CD4-positive, CD25-positive, alpha-beta regulatory T cell (primary cell): ENCODE data around the gene PDSS2. TPM values are rescaled to one million over a fixed set of nuclear protein-coding genes. Genes with fewer than 3 reads are reported as not detected.

Source experiments
- ATAC-seq, 2 donors: fragments of 150-1000 bp; cut with Tn5 transposase; one replicate each; pipeline ENCODE4 v1.10.0; 2021; ENCODE audit warnings: low read depth in 2 of 2, moderate number of reproducible peaks in 2 of 2, moderate library complexity in 1 of 2
- DNase-seq, 3 donors: peaks; one replicate each; pipeline versions ENCODE4 v3.0.0 to v3.0.0-alpha.2; 2012 to 2022; ENCODE audit warnings: mixed read lengths in 1 of 3
- H3K27ac ChIP-seq: one replicate; pipeline ENCODE4 v1.7.0; 2013; ENCODE audit warnings: mild to moderate bottlenecking, low read length; ENCODE audit not compliant: insufficient read depth, poor library complexity, severe bottlenecking
- H3K27me3 ChIP-seq: one replicate; pipeline ENCODE4 v1.7.0; 2013; ENCODE audit warnings: low read length; ENCODE audit not compliant: control insufficient read depth, insufficient read depth
- H3K36me3 ChIP-seq: one replicate; pipeline ENCODE4 v1.7.0; 2013; ENCODE audit warnings: mild to moderate bottlenecking, low read length, moderate library complexity; ENCODE audit not compliant: control insufficient read depth, insufficient read depth
- H3K4me1 ChIP-seq: 2 replicates; pipeline ENCODE4 v1.7.0; 2013; ENCODE audit warnings: mild to moderate bottlenecking, low read length; ENCODE audit not compliant: insufficient read depth, control insufficient read depth, poor library complexity, severe bottlenecking
- H3K4me3 ChIP-seq: one replicate; pipeline ENCODE4 v1.7.0; 2013; ENCODE audit warnings: low read depth, mild to moderate bottlenecking, low read length, moderate library complexity
- H3K9me3 ChIP-seq, 2 experiments: 1 replicate in 1 of 2; 2 replicates in 1 of 2; pipeline ENCODE4 v1.7.0; 2013; ENCODE audit warnings: low read length in 2 of 2, mild to moderate bottlenecking in 1 of 2, moderate library complexity in 1 of 2; ENCODE audit not compliant: control insufficient read depth in 2 of 2
- H3K27ac Mint-ChIP-seq, 3 donors: one replicate each; pipeline ENCODE4 v1.8.0; 2020 to 2022; ENCODE audit warnings: mild to moderate bottlenecking in 3 of 3, mixed read lengths in 3 of 3, moderate library complexity in 2 of 3
- H3K27me3 Mint-ChIP-seq: one replicate; pipeline ENCODE4 v1.8.0; 2022; ENCODE audit warnings: mild to moderate bottlenecking, mixed read lengths
- H3K36me3 Mint-ChIP-seq: one replicate; pipeline ENCODE4 v1.8.0; 2020; ENCODE audit warnings: mixed read lengths
- H3K4me1 Mint-ChIP-seq, 4 donors: one replicate each; pipeline ENCODE4 v1.8.0; 2020 to 2022; ENCODE audit warnings: mixed read lengths in 4 of 4, mild to moderate bottlenecking in 1 of 4
- H3K4me3 Mint-ChIP-seq, 4 donors: one replicate each; pipeline ENCODE4 v1.8.0; 2020 to 2022; ENCODE audit warnings: mild to moderate bottlenecking in 4 of 4, mixed read lengths in 4 of 4, moderate library complexity in 3 of 4
- H3K9me3 Mint-ChIP-seq, 7 donors: one replicate each; pipeline ENCODE4 v1.8.0; 2020 to 2022; ENCODE audit warnings: mixed read lengths in 7 of 7, mild to moderate bottlenecking in 3 of 7, moderate library complexity in 2 of 7
- polyA plus RNA-seq, 4 donors: library from polyadenylated mRNA; unstranded; fragments of 300-500 nt; fragmentation: Illumina TruSeq; gene quantifications; one replicate each; pipeline ENCODE4 v1.2.3, GENCODE V29; 2021
- total RNA-seq: library from RNA; stranded (reverse); gene quantifications from one replicate; pipeline ENCODE4 v1.2.3, GENCODE V29; 2022

The PDSS2 gene
- total and polyA plus RNA-seq, 5 donors from 2014 or later = 11.6 to 18.8 (median 15.1) TPM

DNA sequence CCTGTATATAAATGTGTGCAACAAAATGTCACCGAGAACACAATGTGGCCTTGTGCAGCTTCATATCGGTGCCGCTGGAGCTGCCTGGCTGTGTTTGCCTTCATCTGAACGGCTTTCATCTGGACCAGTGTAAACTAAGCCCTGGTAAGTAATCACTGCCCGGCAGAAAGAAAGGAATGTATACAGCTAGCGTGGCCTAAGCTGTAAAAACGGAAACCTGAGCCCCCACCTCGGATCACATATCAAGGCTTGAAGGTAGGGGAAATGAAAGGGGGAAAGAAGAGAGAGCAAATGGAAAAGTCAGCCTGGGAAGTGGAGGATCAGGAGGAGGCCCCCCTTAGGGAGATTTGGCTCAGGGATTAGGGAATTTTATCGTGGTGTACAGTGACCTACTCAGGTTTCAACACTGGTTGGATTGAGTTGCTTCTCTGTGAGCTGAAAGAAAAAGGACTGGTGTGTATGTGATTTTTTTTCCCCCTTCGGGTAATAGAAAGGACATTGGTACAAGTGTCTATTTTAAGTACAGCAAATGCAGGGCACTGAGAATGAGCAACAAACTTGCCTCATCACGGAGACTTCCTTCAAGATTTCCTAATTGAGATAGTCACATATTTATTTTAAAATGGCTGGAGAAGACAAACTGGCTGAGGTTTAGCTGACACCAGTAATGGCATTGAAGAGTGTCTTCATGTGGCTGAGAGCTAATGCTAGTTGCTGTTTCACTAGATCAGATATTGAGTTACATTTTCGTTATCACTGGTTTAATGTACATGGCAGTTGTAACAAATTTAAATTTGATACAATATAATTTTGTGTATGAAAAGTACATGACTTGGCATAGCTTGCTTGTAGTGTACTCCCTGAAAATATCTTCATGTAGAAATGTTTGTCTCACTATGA, 34.0 kb upstream of the PDSS2 start:
- peaks cover 0 to 4% (median 0%) of the 10 kb centered on the region in 7 donors for H3K9me3 Mint-ChIP-seq
- H3K27ac Mint-ChIP-seq = no peak overlapping the region
- Histone ChIP-seq H3K9me3 (no peaks in the 10 kb centered on the region), H3K4me1 (peaks cover 23% of the 10 kb centered on the region), H3K27me3 (peaks cover 51% of the 10 kb centered on the region), H3K4me3 (no peak overlapping the region), H3K36me3 (no peaks in the 10 kb centered on the region), H3K27ac (no peak overlapping the region)
- ATAC-seq (no peak), DNase-seq (no peak)
- H3K27me3 Mint-ChIP-seq = peaks cover 8% of the 10 kb centered on the region
- H3K36me3 Mint-ChIP-seq = peaks cover 3% of the 10 kb centered on the region
- H3K4me3 Mint-ChIP-seq = no peak overlapping the region
- peaks cover 0 to 23% (median 10%) of the 10 kb centered on the region in 4 donors for H3K4me1 Mint-ChIP-seq

DNA sequence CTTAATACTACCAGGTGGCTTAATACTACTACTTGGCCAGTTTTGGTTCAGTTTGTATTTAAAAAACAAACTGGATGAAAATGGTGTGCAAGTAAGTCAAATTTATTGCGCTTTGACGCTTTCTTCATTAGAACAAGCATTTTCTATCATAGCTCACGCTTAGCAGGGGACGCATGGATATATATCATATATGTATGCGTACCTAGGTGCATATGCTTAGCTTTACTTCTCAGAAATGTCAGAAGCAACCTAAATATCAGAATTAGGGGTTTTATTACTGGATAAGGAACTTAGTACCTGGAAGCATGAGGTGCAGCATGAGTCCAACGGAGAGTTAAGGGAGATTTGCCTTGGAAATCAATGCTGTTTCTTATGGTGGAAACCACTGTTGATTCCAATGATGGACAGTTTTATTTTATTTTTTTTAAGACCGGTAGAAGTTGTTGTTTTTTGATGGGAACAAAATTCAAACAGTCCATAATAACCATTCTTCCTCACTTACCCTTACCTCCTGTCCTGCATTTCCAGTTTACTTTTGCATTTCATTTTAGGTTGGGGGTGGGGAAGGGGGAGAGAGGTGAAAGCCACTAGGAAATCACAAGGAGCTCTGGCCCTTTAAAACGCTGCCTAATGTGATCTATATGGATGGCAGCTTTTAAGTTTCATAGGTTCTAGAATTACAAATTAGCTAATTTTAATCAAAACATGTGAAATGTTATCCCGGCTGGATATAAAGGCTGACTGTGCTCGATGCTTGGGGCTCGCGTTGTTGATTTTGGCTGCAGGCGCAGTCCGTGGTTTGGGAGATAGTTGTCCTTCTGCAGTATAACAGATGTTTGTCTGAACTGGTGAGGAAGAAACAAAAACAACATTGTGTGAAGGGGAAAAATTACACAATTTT, 32.6 kb upstream of the PDSS2 start:
- Histone ChIP-seq H3K4me3 (no peak overlapping the region), H3K9me3 (no peaks in the 10 kb centered on the region), H3K27me3 (peaks cover 56% of the 10 kb centered on the region), H3K4me1 (peaks cover 28% of the 10 kb centered on the region), H3K36me3 (no peaks in the 10 kb centered on the region), H3K27ac (no peak overlapping the region)
- H3K4me3 Mint-ChIP-seq = peak overlapping the region in 3 of 4 donors; percentile 69 to 86 (median 73)
- H3K27me3 Mint-ChIP-seq = peaks cover 22% of the 10 kb centered on the region
- ATAC-seq (no peak), DNase-seq (no peak)
- H3K27ac Mint-ChIP-seq = no peak overlapping the region
- H3K4me1 Mint-ChIP-seq = peaks cover 0 to 30% (median 12%) of the 10 kb centered on the region in 4 donors
- peaks cover 3% of the 10 kb centered on the region for H3K36me3 Mint-ChIP-seq
- H3K9me3 Mint-ChIP-seq = peaks cover 0 to 6% (median 0%) of the 10 kb centered on the region in 7 donors

- no peak overlapping the region for H3K27ac Mint-ChIP-seq
- peaks cover 59% of the 10 kb centered on the region for H3K27me3 ChIP-seq
Observed at GRCh38 chr6:107491138-107491609, 31.8 kb upstream of the PDSS2 start.

GRCh38 chr6:107490566-107491137, 31.3 kb upstream of the PDSS2 start:
- Histone ChIP-seq H3K27me3 (peaks cover 61% of the 10 kb centered on the region), H3K4me1 (peaks cover 28% of the 10 kb centered on the region), H3K9me3 (no peaks in the 10 kb centered on the region), H3K27ac (no peak overlapping the region), H3K36me3 (no peaks in the 10 kb centered on the region), H3K4me3 (peak overlapping the region; percentile 41)
- DNase-seq = no peak
- Mint-ChIP-seq H3K27ac (no peak overlapping the region), H3K9me3 (peaks cover 0 to 7% (median 0%) of the 10 kb centered on the region in 7 donors), H3K27me3 (peaks cover 34% of the 10 kb centered on the region), H3K36me3 (peaks cover 3% of the 10 kb centered on the region), H3K4me1 (peaks cover 0 to 30% (median 12%) of the 10 kb centered on the region in 4 donors), H3K4me3 (peak overlapping the region; percentile 43 to 86 (median 84))
- peak in 1 of 2 donors; percentile 9 for ATAC-seq

More at GRCh38 chr6:107491138-107491609, 31.8 kb upstream of the PDSS2 start:
- Mint-ChIP-seq H3K9me3 (peaks cover 0 to 7% (median 0%) of the 10 kb centered on the region in 7 donors), H3K4me3 (peak overlapping the region in 3 of 4 donors; percentile 82 to 86 (median 86)), H3K27me3 (peaks cover 31% of the 10 kb centered on the region), H3K4me1 (peaks cover 0 to 30% (median 12%) of the 10 kb centered on the region in 4 donors), H3K36me3 (peaks cover 3% of the 10 kb centered on the region)
- H3K36me3 ChIP-seq = no peaks in the 10 kb centered on the region
- DNase-seq (peak in 1 of 3 donors; percentile 3), ATAC-seq (peak in 1 of 2 donors; percentile 7)
- H3K4me3 ChIP-seq = no peak overlapping the region
- H3K27ac ChIP-seq = no peak overlapping the region
- H3K4me1 ChIP-seq = peaks cover 28% of the 10 kb centered on the region
- no peaks in the 10 kb centered on the region for H3K9me3 ChIP-seq

DNA sequence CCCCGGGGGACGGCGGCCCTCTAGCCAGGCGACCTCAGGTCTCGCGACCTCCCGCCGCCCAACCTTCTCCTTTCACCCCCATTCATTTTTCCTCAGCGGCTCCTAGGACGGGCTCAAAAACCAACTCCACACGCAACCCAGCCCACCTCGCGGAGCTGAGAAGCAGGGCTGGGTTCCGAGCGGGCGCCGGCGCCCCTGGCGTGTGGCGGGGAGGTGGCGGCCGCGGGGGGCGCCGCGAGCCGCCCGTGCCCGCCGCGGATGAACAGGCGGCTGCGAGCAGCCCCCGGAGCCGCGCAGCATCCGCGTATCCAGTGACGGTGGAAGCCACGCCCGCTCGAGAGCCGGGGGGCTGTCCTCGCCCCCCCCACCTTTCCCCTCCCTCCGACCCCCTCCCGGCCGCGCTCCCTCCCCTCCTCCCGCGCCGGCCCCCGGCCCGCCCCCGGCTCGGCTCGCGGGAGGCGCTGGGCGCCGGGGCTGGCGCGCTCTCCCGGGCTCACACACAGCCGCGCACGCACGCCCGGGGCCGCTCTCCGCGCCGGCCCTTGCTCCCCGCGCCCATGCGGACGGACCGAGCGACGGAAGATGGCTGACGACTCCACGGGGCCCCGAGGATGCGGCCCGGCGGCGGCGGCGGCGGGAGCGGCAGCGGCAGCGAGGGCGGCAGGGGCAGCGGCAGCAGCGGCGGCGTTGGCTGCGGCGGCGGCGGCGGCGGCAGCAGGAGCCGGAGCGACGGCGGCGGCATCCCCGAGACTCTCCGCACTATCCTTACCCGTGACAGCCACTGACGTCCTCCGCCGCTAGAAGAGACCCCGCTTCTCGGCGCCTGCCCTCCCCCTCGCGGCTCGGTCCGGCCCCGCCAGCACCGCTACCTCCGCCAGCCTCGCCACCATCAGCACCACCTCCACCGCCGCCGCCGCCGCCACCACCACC, 30.5 kb upstream of the PDSS2 start, which contains the start of gene SOBP:
SOBP (plus strand) TSS at position 482 of the 930 bp plus-strand sequence. CDS start 500 bp downstream, outside the sequence.
- peaks cover 3% of the 10 kb centered on the region for H3K36me3 Mint-ChIP-seq
- Histone ChIP-seq H3K27ac (no peak within 1 kb of the TSS), H3K4me3 (peak within 1 kb of the TSS; percentile 41), H3K9me3 (no peaks in the 10 kb centered on the region), H3K36me3 (no peaks in the 10 kb centered on the region), H3K4me1 (peaks cover 28% of the 10 kb centered on the region), H3K27me3 (peaks cover 60% of the 10 kb centered on the region)
- ATAC-seq (peak; percentile 40 to 46), DNase-seq (peak; percentile 25 to 34 (median 29))
- H3K4me1 Mint-ChIP-seq = peaks cover 0 to 30% (median 12%) of the 10 kb centered on the region in 4 donors
- H3K27me3 Mint-ChIP-seq = peaks cover 39% of the 10 kb centered on the region
- H3K27ac Mint-ChIP-seq = no peak within 1 kb of the TSS
- peaks cover 0 to 7% (median 0%) of the 10 kb centered on the region in 7 donors for H3K9me3 Mint-ChIP-seq
- H3K4me3 Mint-ChIP-seq = peak within 1 kb of the TSS; percentile 84 to 93 (median 87)

GRCh38 chr6:107488875-107489635, 29.7 kb upstream of the PDSS2 start:
- H3K27ac ChIP-seq = no peak overlapping the region
- no peaks in the 10 kb centered on the region for H3K9me3 ChIP-seq
- DNase-seq (peak in 2 of 3 donors; percentile 12 to 17), ATAC-seq (no peak)
- peaks cover 58% of the 10 kb centered on the region for H3K27me3 ChIP-seq
- Mint-ChIP-seq H3K36me3 (peaks cover 3% of the 10 kb centered on the region), H3K4me3 (peak overlapping the region; percentile 81 to 93 (median 86)), H3K27me3 (peaks cover 46% of the 10 kb centered on the region), H3K27ac (no peak overlapping the region), H3K9me3 (peaks cover 0 to 7% (median 0%) of the 10 kb centered on the region in 7 donors), H3K4me1 (peaks cover 0 to 30% (median 12%) of the 10 kb centered on the region in 4 donors)
- H3K4me1 ChIP-seq = peaks cover 28% of the 10 kb centered on the region
- H3K36me3 ChIP-seq = no peaks in the 10 kb centered on the region
- H3K4me3 ChIP-seq = peak overlapping the region; percentile 41
